NCI-H510A treated with DMSO at 0.1 percent for 48 hours (cell line): ENCODE results near the gene ATG9B.

Experiments used
- DNase-seq: peaks from one replicate; lab custom pipeline; 2025; lab: John Stamatoyannopoulos, UW

Gene ATG9B, protein sequence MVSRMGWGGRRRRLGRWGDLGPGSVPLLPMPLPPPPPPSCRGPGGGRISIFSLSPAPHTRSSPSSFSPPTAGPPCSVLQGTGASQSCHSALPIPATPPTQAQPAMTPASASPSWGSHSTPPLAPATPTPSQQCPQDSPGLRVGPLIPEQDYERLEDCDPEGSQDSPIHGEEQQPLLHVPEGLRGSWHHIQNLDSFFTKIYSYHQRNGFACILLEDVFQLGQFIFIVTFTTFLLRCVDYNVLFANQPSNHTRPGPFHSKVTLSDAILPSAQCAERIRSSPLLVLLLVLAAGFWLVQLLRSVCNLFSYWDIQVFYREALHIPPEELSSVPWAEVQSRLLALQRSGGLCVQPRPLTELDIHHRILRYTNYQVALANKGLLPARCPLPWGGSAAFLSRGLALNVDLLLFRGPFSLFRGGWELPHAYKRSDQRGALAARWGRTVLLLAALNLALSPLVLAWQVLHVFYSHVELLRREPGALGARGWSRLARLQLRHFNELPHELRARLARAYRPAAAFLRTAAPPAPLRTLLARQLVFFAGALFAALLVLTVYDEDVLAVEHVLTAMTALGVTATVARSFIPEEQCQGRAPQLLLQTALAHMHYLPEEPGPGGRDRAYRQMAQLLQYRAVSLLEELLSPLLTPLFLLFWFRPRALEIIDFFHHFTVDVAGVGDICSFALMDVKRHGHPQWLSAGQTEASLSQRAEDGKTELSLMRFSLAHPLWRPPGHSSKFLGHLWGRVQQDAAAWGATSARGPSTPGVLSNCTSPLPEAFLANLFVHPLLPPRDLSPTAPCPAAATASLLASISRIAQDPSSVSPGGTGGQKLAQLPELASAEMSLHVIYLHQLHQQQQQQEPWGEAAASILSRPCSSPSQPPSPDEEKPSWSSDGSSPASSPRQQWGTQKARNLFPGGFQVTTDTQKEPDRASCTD

DNA sequence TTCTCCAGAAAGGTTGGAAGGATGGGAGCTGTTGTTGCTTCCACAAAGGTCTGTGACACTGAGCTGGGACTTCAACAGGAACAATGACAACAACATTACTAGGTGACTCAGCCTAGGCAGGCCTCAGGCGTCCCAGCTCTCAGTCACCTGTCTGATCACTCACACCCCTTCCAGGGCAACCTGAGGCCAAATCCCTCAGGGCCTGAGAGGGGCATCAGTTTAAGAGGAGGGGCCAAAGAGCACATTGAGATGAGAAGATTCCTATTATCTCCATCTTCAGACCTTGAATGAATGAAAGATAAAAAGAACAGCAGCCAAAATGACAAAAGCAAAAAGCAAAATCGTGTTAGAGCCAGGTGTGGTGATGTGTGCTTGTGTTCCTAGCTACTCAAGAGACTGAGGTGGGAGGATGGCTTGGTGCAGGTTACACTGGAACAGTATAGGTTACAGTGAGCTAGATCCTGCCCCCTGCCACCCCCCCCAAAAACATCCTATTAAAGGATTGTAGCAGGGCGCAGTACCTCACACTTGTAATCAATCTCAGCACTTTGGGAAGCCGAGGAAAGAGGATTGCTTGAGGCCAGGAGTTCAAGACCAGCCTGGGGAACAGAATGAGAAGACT is at the start of gene ATG9B:
Gene ATG9B (minus strand): TSS at position 60 of the 622 bp plus-strand sequence. CDS start 71 bp downstream, outside the sequence.
- DNase-seq, result no peak

DNA sequence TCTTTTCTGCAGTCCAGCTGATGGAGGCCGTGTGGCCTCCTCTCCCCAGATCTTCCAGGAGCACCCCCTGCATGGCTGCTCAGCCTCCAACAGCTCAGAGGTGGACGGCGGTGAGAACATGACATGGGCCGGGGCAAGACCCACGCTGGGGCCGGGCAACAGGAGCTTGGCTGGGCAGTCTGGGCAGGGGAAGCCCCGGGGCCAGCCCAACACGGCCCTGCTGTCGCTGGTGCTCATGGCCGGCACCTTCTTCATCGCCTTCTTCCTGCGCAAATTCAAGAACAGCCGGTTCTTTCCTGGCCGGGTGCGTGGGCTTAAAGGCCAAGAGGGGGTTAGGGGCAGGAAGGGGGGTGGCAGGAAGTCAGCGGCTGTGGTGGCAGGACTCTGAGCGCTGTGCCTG is 49.7 kb upstream of the ATG9B start:
- DNase-seq, result no peak

- DNase-seq, result no peak
These were observed 47.0 kb upstream of the ATG9B start for GRCh38 chr7:151071032-151071866.

- DNase-seq, result no peak
These were observed 46.3 kb upstream of the ATG9B start for GRCh38 chr7:151070574-151070960.

DNA sequence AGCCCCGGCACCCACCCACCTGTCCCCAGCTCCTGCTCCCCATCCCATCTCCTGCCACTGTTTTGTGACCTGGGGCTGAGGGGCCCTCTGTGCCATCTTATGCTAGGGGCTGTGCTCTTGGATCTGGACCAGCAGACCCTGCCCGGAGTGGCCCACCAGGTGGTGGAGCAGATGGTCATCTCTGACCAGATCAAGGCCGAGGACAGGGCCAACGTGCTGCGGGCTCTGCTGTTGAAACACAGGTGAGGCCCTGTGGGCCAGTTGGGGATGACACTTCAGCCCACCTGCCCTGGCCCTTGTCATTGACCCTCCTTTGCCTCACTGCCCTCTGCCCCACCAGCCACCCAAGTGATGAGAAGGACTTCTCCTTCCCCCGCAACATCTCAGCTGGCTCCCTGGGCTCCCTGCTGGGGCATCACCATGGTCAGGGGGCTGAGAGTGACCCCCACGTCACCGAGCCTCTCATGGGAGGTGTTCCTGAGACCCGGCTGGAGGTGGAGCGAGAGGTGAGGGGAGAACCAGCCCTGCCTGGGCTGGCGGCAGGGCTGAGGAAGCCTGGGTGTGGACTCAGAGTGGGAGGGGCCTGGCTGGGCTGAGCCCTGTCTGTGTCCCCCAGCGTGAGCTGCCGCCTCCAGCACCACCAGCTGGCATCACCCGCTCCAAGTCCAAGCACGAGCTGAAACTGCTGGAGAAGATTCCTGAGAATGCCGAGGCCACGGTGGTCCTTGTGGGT is 45.7 kb upstream of the ATG9B start:
- DNase-seq, result no peak

GRCh38 chr7:151068069-151068773 is 43.9 kb upstream of the ATG9B start:
- no peak for DNase-seq

DNA sequence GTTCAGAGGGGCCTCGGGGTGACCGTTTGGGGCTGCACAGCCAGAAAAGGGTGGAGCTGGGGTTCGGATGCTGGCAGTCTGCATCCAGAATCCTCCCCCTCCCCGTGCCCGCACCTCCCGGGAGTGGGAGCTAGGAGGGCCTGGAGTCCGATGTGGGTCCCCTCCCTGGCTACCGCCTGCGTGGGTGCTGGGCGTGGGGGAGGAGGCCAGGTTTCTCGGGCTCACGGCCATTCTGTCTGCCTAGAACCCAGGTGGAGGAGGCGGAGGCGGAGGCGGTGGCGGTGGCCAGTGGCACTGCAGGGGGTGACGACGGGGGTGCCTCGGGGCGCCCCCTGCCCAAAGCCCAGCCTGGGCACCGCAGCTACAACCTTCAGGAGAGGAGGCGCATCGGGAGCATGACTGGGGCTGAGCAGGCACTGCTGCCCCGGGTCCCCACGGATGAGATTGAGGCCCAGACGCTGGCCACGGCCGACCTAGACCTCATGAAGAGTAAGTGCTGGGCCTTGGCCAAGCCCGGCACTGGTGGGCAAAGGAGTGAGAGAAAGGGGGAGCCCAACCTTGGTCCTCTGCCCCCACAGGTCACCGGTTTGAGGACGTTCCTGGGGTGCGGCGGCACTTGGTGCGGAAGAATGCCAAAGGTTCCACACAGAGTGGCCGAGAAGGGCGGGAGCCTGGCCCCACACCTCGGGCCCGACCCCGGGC is 42.1 kb upstream of the ATG9B start:
- no peak for DNase-seq

- DNase-seq, result no peak
These were observed 41.2 kb upstream of the ATG9B start for GRCh38 chr7:151065516-151065915.

DNA sequence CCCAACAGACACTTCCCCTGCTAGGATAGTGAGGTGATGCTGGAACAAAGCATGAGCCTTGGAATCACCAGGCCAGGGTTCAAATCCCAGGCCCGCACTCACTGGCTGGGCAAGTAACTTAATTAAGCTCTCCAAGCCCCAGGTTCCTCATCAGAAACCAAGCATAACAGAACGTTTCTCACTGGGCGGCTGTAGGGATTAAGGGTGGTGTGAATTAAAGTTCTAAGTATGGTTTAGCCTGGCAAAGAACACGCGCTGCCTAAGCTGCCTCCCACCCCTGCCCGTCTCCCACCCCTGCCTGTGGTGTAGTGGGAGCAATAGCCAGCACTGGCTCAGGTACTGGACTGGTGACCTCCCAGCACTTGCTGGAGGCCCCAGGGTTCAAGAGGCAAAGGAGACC is 40.7 kb upstream of the ATG9B start:
- no peak for DNase-seq

DNA sequence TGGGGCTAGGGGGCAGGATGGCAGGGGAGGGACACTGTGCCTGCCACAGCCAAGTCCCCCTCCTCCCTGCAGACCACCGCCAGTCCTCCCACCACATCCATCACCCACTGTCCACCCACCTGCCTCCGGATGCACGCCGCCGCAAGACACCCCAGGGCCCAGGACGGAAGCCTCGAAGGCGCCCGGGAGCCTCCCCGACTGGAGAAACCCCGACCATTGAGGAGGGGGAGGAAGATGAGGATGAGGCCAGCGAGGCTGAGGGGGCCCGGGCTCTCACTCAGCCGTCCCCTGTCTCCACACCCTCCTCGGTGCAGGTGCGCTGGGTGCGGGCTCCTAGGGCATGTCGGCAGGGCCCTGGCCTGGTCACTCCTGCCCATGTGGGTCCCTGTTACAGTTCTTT is 40.2 kb upstream of the ATG9B start:
- DNase-seq, result no peak

- no peak for DNase-seq
These were observed 38.9 kb upstream of the ATG9B start for GRCh38 chr7:151063212-151063561.

DNA sequence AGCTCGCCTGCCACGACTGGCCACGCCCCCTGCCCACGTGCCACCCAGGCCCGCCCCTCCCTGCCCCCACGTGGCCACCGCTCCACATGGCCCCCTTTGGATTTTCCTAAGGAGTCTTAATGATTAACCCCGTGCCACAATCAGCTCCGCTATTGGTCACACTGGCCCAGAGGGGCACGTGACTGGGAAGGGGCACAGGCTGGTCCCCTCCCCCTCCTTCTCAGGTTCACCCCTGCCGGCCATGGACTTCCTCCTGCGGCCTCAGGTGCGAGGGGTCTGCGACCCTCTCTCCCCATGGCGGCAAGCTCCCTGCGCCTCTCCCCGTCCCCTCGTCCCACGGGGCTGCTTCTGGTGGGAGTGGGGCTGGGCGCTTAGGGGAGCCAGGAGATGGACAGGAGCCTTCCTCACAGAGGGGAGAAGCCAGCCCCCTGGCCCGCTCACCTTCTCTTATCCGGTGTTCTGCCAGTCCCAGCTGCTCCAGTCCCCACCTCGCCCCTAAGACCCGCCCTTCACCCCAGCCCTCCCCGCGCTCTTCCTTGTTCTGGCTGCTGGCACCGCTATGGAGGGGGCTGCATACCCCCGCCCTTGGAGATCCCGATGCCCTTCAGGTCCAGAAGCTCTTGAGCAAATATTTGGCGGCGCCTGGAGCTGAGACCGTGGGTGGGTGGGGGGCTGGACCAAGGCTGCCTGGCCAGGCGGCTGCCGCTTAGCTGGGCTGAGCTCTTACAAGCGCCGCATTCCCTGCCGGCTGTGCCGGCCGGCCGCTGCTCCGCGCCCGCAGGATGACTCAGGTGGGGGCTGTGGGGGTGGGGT is 38.3 kb upstream of the ATG9B start:
- no peak for DNase-seq

DNA sequence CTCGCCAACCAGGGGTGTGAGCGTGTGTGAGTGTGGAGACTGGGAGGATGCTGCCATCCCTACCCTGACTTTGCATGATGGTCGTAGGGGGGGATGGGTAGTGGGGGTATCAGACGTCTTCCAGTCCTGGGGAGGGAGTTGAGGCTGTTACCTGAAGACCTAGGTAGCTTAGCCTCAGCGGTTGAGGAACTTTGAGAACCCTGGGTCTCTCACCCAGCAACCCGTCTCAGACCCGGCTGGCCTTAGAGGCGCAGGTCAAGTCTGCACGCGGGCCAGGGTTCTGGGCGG is 37.8 kb upstream of the ATG9B start:
- DNase-seq, result no peak

DNA sequence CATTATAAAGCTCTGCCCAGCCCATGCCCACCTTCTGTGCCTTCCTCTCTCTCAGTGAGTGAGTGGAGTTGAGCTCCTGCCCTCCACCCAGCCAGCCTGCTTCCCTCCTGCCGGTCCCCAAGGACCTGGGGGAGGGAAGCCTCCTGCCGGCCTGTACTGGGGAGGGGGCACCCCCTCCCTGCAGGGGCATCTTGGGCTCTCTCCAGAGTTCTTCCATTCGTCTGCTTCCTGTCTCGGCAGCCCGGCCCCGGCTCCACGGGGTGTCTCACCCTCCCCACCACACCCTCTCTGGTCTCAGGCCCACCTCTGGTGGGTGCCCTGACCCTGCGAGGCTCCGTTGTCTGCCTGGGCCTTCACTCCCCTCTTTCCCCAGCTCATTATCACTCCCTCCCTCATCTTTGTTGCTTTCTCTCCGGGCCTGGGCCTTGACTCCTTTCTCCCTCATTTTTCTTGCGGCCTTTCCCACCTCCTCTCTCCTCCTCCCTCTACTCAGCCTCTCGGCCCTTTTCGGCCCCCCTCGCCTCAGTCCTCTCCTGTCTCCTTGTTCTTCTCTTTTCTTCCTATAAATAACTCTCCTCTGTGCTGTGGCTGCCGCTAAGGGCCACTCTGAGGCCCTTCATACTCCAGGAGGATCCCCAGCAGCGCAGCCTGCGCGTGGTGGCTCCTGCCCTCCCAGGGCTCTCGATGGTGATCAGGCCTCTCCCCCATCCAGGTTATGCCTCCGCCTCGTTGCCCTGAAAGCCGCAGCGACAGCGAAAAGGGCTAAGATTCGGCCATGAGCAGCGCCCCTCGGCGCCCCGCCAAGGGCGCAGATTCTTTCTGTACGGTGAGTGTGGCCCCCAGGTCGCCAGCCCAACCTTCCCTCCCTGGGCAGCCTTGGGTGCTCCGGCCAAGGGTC is 37.2 kb upstream of the ATG9B start:
- DNase-seq, result no peak

- DNase-seq, result no peak
These were observed 36.3 kb upstream of the ATG9B start for GRCh38 chr7:151060416-151061212.

- DNase-seq, result no peak
These were observed 35.8 kb upstream of the ATG9B start for GRCh38 chr7:151060113-151060415.

- DNase-seq, result peak; percentile 25
These were observed 35.2 kb upstream of the ATG9B start, which contains the start of gene SLC4A2 for GRCh38 chr7:151059367-151060112. Gene SLC4A2, plus strand, starts transcription at chr7:151059589. Its CDS starts 2,399 bp downstream, at chr7:151061988.
